HCT116 (cell line): ENCODE results near the gene COG5.

Experiments used
- CEBPB ChIP-seq: IDR thresholded peaks from 2 replicates; pipeline ENCODE4 v1.6.1; 2012; ENCODE audit warnings: low read depth
- EZH2 ChIP-seq: fragments of 200-600 bp; sonication (generic); IDR thresholded peaks from 2 replicates; pipeline ENCODE4 v1.6.1; 2017; ENCODE audit warnings: antibody characterized with exemption, mixed run types
- FOSL1 ChIP-seq: IDR thresholded peaks from 2 replicates; pipeline ENCODE4 v1.6.1; 2012; ENCODE audit warnings: low read depth
- JUND ChIP-seq: IDR thresholded peaks from 2 replicates; pipeline ENCODE4 v1.6.1; 2012
- POLR2A ChIP-seq: IDR thresholded peaks from 2 replicates; pipeline ENCODE4 v1.7.0; 2011; ENCODE audit warnings: borderline replicate concordance; ENCODE audit not compliant: insufficient read depth, insufficient read length; ENCODE audit errors: extremely low read depth
- POLR2AphosphoS5 ChIP-seq: IDR thresholded peaks from 2 replicates; pipeline ENCODE4 v1.6.1; 2011; ENCODE audit warnings: mild to moderate bottlenecking, low read depth, low read length, moderate library complexity
- SRF ChIP-seq: IDR thresholded peaks from 2 replicates; pipeline ENCODE4 v1.6.1; 2012; ENCODE audit warnings: low read depth
- TCF7L2 ChIP-seq: IDR thresholded peaks from 2 replicates; pipeline ENCODE4 v1.7.0; 2011; ENCODE audit warnings: borderline replicate concordance, inconsistent platforms; ENCODE audit not compliant: insufficient read depth, insufficient read length; ENCODE audit errors: extremely low read depth
- ZFX ChIP-seq: fragments of 450-650 bp; IDR thresholded peaks from 2 replicates; pipeline ENCODE4 v1.6.1; 2017
- ZNF274 ChIP-seq: fragments of 200-500 bp; sonication (Bioruptor generic); IDR thresholded peaks from 2 replicates; pipeline ENCODE4 v1.6.1; 2014; ENCODE audit warnings: mild to moderate bottlenecking, low read depth, low read length, inconsistent platforms
- TF ChIP-seq, protein P1 (sequence below): IDR thresholded peaks from 2 replicates; pipeline ENCODE4 v1.6.1; 2012
- TF ChIP-seq, protein P2 (sequence below), 3 experiments: fragments of 200-600 bp in 1 of 3; sonication (generic) in 1 of 3; IDR thresholded peaks in 2 of 3; conservative IDR thresholded peaks in 1 of 3; 2 replicates each; pipeline ENCODE4 v1.5.1; 2012 to 2017; ENCODE audit warnings: low read depth in 2 of 3, low read length in 2 of 3, antibody characterized with exemption in 1 of 3, borderline replicate concordance in 1 of 3, control low read depth in 1 of 3, mild to moderate bottlenecking in 1 of 3, mixed read lengths in 1 of 3, mixed run types in 1 of 3, moderate library complexity in 1 of 3; ENCODE audit not compliant: insufficient read depth in 1 of 3
- TF ChIP-seq, protein P3 (sequence below): IDR thresholded peaks from 2 replicates; pipeline ENCODE4 v1.6.1; 2012; ENCODE audit warnings: low read depth

DNA sequence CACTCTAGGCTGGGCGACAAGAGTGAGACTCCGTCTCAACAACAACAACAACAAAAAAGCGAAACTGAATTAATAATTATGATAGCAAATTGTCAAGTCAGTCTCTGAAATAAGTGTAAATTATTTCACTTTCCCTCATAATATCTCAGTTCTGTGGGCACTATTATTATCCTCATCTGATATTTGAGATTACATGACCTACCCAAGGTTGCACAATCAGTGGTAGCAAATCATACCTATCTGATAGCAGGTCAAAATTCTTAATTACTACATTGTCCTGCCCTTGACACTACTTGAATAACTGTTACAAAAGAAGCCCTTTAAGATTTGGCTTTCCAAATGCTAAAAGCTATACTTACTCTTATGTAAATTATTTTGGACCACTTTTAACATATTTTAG lies 209.1 kb downstream of the COG5 start:
- TF ChIP-seq, protein P1, sequence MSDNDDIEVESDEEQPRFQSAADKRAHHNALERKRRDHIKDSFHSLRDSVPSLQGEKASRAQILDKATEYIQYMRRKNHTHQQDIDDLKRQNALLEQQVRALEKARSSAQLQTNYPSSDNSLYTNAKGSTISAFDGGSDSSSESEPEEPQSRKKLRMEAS: no peak
- TF ChIP-seq, protein P2, sequence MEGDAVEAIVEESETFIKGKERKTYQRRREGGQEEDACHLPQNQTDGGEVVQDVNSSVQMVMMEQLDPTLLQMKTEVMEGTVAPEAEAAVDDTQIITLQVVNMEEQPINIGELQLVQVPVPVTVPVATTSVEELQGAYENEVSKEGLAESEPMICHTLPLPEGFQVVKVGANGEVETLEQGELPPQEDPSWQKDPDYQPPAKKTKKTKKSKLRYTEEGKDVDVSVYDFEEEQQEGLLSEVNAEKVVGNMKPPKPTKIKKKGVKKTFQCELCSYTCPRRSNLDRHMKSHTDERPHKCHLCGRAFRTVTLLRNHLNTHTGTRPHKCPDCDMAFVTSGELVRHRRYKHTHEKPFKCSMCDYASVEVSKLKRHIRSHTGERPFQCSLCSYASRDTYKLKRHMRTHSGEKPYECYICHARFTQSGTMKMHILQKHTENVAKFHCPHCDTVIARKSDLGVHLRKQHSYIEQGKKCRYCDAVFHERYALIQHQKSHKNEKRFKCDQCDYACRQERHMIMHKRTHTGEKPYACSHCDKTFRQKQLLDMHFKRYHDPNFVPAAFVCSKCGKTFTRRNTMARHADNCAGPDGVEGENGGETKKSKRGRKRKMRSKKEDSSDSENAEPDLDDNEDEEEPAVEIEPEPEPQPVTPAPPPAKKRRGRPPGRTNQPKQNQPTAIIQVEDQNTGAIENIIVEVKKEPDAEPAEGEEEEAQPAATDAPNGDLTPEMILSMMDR (IDR thresholded peaks at IDR 0.05 in 2 of 3, conservative IDR thresholded peaks at IDR 0.05 in 1 of 3; ENCODE audit: borderline replicate concordance in 1 of 3, insufficient read depth in 1 of 3, low read depth in 2 of 3, low read length in 2 of 3): no peak
- TF ChIP-seq CEBPB (no peak), EZH2 (no peak), SRF (no peak), POLR2A (no peak), POLR2AphosphoS5 (no peak), TCF7L2 (no peak), ZFX (no peak), JUND (no peak), ZNF274 (no peak), FOSL1 (no peak)
- TF ChIP-seq, protein P3, sequence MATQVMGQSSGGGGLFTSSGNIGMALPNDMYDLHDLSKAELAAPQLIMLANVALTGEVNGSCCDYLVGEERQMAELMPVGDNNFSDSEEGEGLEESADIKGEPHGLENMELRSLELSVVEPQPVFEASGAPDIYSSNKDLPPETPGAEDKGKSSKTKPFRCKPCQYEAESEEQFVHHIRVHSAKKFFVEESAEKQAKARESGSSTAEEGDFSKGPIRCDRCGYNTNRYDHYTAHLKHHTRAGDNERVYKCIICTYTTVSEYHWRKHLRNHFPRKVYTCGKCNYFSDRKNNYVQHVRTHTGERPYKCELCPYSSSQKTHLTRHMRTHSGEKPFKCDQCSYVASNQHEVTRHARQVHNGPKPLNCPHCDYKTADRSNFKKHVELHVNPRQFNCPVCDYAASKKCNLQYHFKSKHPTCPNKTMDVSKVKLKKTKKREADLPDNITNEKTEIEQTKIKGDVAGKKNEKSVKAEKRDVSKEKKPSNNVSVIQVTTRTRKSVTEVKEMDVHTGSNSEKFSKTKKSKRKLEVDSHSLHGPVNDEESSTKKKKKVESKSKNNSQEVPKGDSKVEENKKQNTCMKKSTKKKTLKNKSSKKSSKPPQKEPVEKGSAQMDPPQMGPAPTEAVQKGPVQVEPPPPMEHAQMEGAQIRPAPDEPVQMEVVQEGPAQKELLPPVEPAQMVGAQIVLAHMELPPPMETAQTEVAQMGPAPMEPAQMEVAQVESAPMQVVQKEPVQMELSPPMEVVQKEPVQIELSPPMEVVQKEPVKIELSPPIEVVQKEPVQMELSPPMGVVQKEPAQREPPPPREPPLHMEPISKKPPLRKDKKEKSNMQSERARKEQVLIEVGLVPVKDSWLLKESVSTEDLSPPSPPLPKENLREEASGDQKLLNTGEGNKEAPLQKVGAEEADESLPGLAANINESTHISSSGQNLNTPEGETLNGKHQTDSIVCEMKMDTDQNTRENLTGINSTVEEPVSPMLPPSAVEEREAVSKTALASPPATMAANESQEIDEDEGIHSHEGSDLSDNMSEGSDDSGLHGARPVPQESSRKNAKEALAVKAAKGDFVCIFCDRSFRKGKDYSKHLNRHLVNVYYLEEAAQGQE: no peak
